ENCODE measurements around the gene NOL7. TPM values are rescaled to one million over a fixed set of nuclear protein-coding genes. Genes with fewer than 3 reads are reported as not detected.
A peak's percentile ranks its signal among the peaks of the same experiment; 100 is the strongest.

The NOL7 gene
- total and polyA plus RNA-seq, 2 of the 13 experiments (the other 11 are each of a cell fraction or from before 2014, with no cell fraction given), result 37.8 to 186 TPM

GRCh38 chr6:13574571-13575376, 40.4 kb upstream of the NOL7 start, which contains the start of gene SIRT5 (continued):
- TF ChIP-seq ZNF503 (CRISPR knock-in tag; IDR thresholded peaks at IDR 0.05) (no peak), GFI1 (CRISPR knock-in tag; IDR thresholded peaks at IDR 0.05; ENCODE audit: borderline replicate concordance) (no peak; the same call in 1 of the 2 replicates), KLF12 (CRISPR knock-in tag; IDR thresholded peaks at IDR 0.05; ENCODE audit: borderline replicate concordance) (peak; percentile 84), ZNF790 (CRISPR knock-in tag; IDR thresholded peaks at IDR 0.05; ENCODE audit: borderline replicate concordance) (peak; percentile 18; the same call in 1 of the 2 replicates), NFYC (CRISPR knock-in tag; IDR thresholded peaks at IDR 0.05) (peak; percentile 31), POLR2AphosphoS2 (IDR thresholded peaks at IDR 0.05; ENCODE audit: low read depth, low read length) (peak; percentile 33; the same call in 1 of the 2 replicates), MBNL3 (CRISPR knock-in tag; conservative IDR thresholded peaks at IDR 0.05) (no peak), ZNF572 (CRISPR knock-in tag; IDR thresholded peaks at IDR 0.05) (peak; percentile 98), MIXL1 (CRISPR knock-in tag; IDR thresholded peaks at IDR 0.05) (no peak), PAWR (CRISPR knock-in tag; IDR thresholded peaks at IDR 0.05; ENCODE audit: borderline replicate concordance) (no peak), ZEB1 (IDR thresholded peaks at IDR 0.05; ENCODE audit: insufficient replicate concordance, low read depth) (peak; percentile 82), SP5 (CRISPR knock-in tag; IDR thresholded peaks at IDR 0.05; ENCODE audit: borderline replicate concordance, low read depth) (peak; percentile 99), NFKB2 (CRISPR knock-in tag; IDR thresholded peaks at IDR 0.05; ENCODE audit: borderline replicate concordance) (peak; percentile 79; the same call in 1 of the 2 replicates), ZBTB43 (CRISPR knock-in tag; conservative IDR thresholded peaks at IDR 0.05) (0 out of 2 replicates have a peak, but pooled peaks have one; percentile 57), FOXK2 (IDR thresholded peaks at IDR 0.05) (no peak), ATAD3A (CRISPR knock-in tag; IDR thresholded peaks at IDR 0.05) (no peak), U2AF2 (IDR thresholded peaks at IDR 0.05; ENCODE audit: low read depth, low read length) (no peak; the same call in 1 of the 2 replicates), U2AF1 (optimal IDR thresholded peaks at IDR 0.05; ENCODE audit: low read depth, low read length) (peak; percentile 72), REXO4 (CRISPR knock-in tag; IDR thresholded peaks at IDR 0.05; ENCODE audit: borderline replicate concordance) (no peak), SMARCE1 (IDR thresholded peaks at IDR 0.05; ENCODE audit: borderline replicate concordance) (no peak), ZBTB46 (CRISPR knock-in tag; IDR thresholded peaks at IDR 0.05; ENCODE audit: borderline replicate concordance) (peak; percentile 5; the same call in 1 of the 2 replicates)
- TF ChIP-seq, protein P1, sequence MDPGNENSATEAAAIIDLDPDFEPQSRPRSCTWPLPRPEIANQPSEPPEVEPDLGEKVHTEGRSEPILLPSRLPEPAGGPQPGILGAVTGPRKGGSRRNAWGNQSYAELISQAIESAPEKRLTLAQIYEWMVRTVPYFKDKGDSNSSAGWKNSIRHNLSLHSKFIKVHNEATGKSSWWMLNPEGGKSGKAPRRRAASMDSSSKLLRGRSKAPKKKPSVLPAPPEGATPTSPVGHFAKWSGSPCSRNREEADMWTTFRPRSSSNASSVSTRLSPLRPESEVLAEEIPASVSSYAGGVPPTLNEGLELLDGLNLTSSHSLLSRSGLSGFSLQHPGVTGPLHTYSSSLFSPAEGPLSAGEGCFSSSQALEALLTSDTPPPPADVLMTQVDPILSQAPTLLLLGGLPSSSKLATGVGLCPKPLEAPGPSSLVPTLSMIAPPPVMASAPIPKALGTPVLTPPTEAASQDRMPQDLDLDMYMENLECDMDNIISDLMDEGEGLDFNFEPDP (CRISPR knock-in tag; conservative IDR thresholded peaks at IDR 0.05), result no peak
